SU-DHL-6 (cell line): ENCODE data around the gene CA5A.

Experiments
- H2AFZ ChIP-seq: fragments of 200-600 bp; sonication (generic); 2 replicates; pipeline ENCODE4 v1.6.1; 2014; ENCODE audit warnings: low read depth, mild to moderate bottlenecking, moderate library complexity, mixed read lengths, antibody characterized with exemption, low read length; ENCODE audit not compliant: severe bottlenecking
- H3F3A ChIP-seq: fragments of 200-600 bp; shearing (Covaris generic); 2 replicates; pipeline ENCODE4 v1.6.0; 2016; ENCODE audit warnings: antibody characterized with exemption, mild to moderate bottlenecking; ENCODE audit not compliant: insufficient read depth
- H3K27ac ChIP-seq: fragments of 200-600 bp; sonication (generic); 2 replicates; pipeline ENCODE4 v1.5.1; 2016; ENCODE audit warnings: low read depth, mild to moderate bottlenecking, low read length, moderate library complexity, mixed read lengths
- H3K27me3 ChIP-seq: fragments of 200-600 bp; sonication (generic), shearing (Covaris generic); 2 replicates; pipeline ENCODE4 v1.6.0; 2014; ENCODE audit warnings: mild to moderate bottlenecking, low read length
- H3K36me3 ChIP-seq: fragments of 200-600 bp; sonication (generic); 2 replicates; pipeline ENCODE4 v1.6.1; 2014; ENCODE audit warnings: mild to moderate bottlenecking, low read length, mixed read lengths
- H3K4me2 ChIP-seq: fragments of 300-600, 200-600 bp; shearing (Covaris generic), sonication (generic); 2 replicates; pipeline ENCODE4 v1.6.0; 2014; ENCODE audit warnings: low read length, low read depth, mild to moderate bottlenecking; ENCODE audit not compliant: poor library complexity, severe bottlenecking
- H3K4me3 ChIP-seq: fragments of 200-600 bp; sonication (generic); 2 replicates; pipeline ENCODE4 v1.5.1; 2014; ENCODE audit warnings: antibody characterized with exemption, low read length, mild to moderate bottlenecking, mixed read lengths; ENCODE audit not compliant: insufficient read depth, poor library complexity, severe bottlenecking
- H3K79me2 ChIP-seq: fragments of 200-600 bp; sonication (generic); 2 replicates; pipeline ENCODE4 v1.6.1; 2014; ENCODE audit warnings: mild to moderate bottlenecking, low read length, moderate library complexity; ENCODE audit not compliant: insufficient read depth
- H3K9ac ChIP-seq: fragments of 200-600 bp; sonication (generic); 2 replicates; pipeline ENCODE4 v1.7.0; 2014; ENCODE audit warnings: mild to moderate bottlenecking, low read length
- H3K9me2 ChIP-seq: fragments of 200-600 bp; sonication (generic); replicated peaks from 2 replicates; pipeline ENCODE4 v1.6.1; 2014; ENCODE audit warnings: low read length; ENCODE audit not compliant: insufficient read depth
- H3K9me3 ChIP-seq: fragments of 200-600 bp; sonication (generic); 2 replicates; pipeline ENCODE4 v1.6.1; 2014; ENCODE audit warnings: low read length, mixed read lengths; ENCODE audit not compliant: insufficient read depth
- H4K20me1 ChIP-seq: fragments of 200-600 bp; sonication (generic); 2 replicates; pipeline ENCODE4 v1.6.1; 2014; ENCODE audit warnings: low read depth, mild to moderate bottlenecking, antibody characterized with exemption, low read length, moderate library complexity, mixed read lengths
- CTCF ChIP-seq: fragments of 200-600 bp; sonication (generic); IDR thresholded peaks from one replicate; pipeline ENCODE4 v1.5.1; 2017; ENCODE audit warnings: antibody characterized with exemption, mild to moderate bottlenecking, low read length, moderate library complexity; ENCODE audit not compliant: insufficient read depth, poor library complexity, severe bottlenecking
- EZH2phosphoT487 ChIP-seq: fragments of 200-600 bp; sonication (generic), shearing (Covaris generic); conservative IDR thresholded peaks from 2 replicates; pipeline ENCODE4 v1.6.1; 2018; ENCODE audit warnings: mild to moderate bottlenecking, antibody characterized with exemption, low read length, moderate library complexity, mixed read lengths

The CA5A gene

DNA sequence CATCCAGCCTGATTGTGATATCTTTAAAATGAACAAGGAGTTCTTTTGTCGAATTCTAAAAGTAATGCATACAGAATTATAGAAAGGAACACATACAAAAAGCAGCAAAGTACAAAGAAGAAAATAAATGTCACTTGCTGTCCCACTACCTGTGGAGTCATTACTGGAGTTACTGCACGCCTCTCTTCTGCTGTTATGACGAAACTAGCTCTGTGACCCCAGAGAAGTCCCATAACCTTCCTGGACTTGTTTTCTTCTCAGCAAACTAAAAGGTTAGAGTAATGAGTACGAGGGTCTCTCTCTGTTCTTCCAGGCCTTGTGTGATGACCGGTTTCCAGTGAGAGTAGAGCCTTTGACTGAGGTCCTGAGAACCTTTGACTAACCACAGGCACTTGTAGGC, 41.8 kb upstream of the CA5A start:
- Histone ChIP-seq H3K27ac (no peak overlapping the region), H3K9me3 (no peaks in the 10 kb centered on the region), H3F3A (no peaks in the 10 kb centered on the region), H3K27me3 (no peaks in the 10 kb centered on the region), H3K9ac (no peak overlapping the region), H3K79me2 (peaks cover 18% of the 10 kb centered on the region), H2AFZ (no peak overlapping the region), H3K9me2 (no peaks in the 10 kb centered on the region), H3K36me3 (no peaks in the 10 kb centered on the region), H4K20me1 (no peaks in the 10 kb centered on the region), H3K4me2 (no peak overlapping the region), H3K4me3 (no peak overlapping the region)
- TF ChIP-seq EZH2phosphoT487 (no peak), CTCF (no peak)

GRCh38 chr16:87976665-87977064, 40.3 kb upstream of the CA5A start:
- H3K36me3 ChIP-seq, result no peaks in the 10 kb centered on the region
- H3K27ac ChIP-seq, result no peak overlapping the region
- H3K9me3 ChIP-seq, result no peaks in the 10 kb centered on the region; the same call in 1 of the 2 replicates
- no peaks in the 10 kb centered on the region for H3K9me2 ChIP-seq
- no peaks in the 10 kb centered on the region for H3F3A ChIP-seq
- no peak overlapping the region for H3K4me3 ChIP-seq
- no peaks in the 10 kb centered on the region for H3K27me3 ChIP-seq
- no peak overlapping the region for H3K9ac ChIP-seq
- H3K4me2 ChIP-seq, result no peak overlapping the region
- TF ChIP-seq EZH2phosphoT487 (no peak), CTCF (no peak)
- no peaks in the 10 kb centered on the region for H4K20me1 ChIP-seq
- H2AFZ ChIP-seq, result no peak overlapping the region
- peaks cover 33% of the 10 kb centered on the region for H3K79me2 ChIP-seq

DNA sequence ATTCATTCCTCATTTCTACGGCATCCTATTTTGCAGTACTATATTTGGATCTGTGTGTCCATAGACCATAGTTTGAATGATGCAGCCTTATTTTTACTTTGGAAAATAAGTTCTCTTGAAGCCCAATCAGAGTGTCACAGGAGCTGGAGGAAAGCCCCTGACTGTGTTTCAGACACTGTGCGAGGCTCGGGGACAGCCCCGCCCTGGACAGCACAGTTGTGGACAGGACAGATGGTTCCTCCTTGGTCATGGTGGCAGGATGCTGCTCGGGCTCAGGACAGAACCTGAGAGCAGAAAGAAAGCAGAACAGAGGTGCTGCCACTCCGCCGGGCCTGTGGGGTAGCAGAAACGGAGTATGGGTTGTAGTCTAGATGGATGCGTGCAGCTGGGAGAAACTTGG, 37.8 kb upstream of the CA5A start:
- Histone ChIP-seq H3K36me3 (peaks cover 3% of the 10 kb centered on the region; the same call in 1 of the 2 replicates), H3K9me3 (no peaks in the 10 kb centered on the region; the same call in 1 of the 2 replicates), H2AFZ (no peak overlapping the region), H3K9me2 (no peaks in the 10 kb centered on the region), H3K79me2 (peaks cover 57% of the 10 kb centered on the region), H3K27ac (no peak overlapping the region), H3K9ac (no peak overlapping the region), H3K4me3 (no peak overlapping the region), H3K27me3 (no peaks in the 10 kb centered on the region), H3K4me2 (no peak overlapping the region), H3F3A (no peaks in the 10 kb centered on the region), H4K20me1 (no peaks in the 10 kb centered on the region)
- TF ChIP-seq CTCF, result no peak
- TF ChIP-seq EZH2phosphoT487, result no peak
